ENCODE measurements around the gene RNPS1.

RNPS1 gene

GRCh38 chr16:2273931-2274330, 6.0 kb upstream of the RNPS1 start:
- no peak overlapping the region for H4K8ac ChIP-seq (ENCODE audit: low read depth, low read length)
- H2BK5ac ChIP-seq (ENCODE audit: low read length) = no peak overlapping the region
- no peak overlapping the region for H2BK15ac ChIP-seq (ENCODE audit: low read length)
- peaks cover 0 to 7% of the 10 kb centered on the region in 2 donors for H3K36me3 ChIP-seq (replicated peaks in 1 of 2; ENCODE audit: control insufficient read depth in 2 of 2, insufficient read depth in 2 of 2, low read length in 2 of 2)
- no peak overlapping the region for H2BK12ac ChIP-seq (ENCODE audit: low read length)
- peaks cover 6 to 7% of the 10 kb centered on the region in 2 donors for H3K4me1 ChIP-seq (ENCODE audit: control insufficient read depth in 2 of 2, insufficient read depth in 1 of 2, low read depth in 1 of 2, low read length in 2 of 2)
- peaks cover 11% of the 10 kb centered on the region for H3K79me1 ChIP-seq (ENCODE audit: low read depth, low read length)
- H3K9me3 ChIP-seq (replicated peaks in 1 of 2; ENCODE audit: control insufficient read depth in 2 of 2, insufficient read depth in 1 of 2, low read depth in 1 of 2, low read length in 2 of 2) = no peaks in the 10 kb centered on the region
- H2AK5ac ChIP-seq (ENCODE audit: low read depth, low read length) = no peak overlapping the region
- H3K18ac ChIP-seq (ENCODE audit: low read length) = no peak overlapping the region
- DNase-seq (ENCODE audit: low spot score) = no peak
- no peak overlapping the region for H4K91ac ChIP-seq (ENCODE audit: low read depth, low read length, poor library complexity)
- no peak overlapping the region for H2AFZ ChIP-seq (ENCODE audit: low read length)
- no peak overlapping the region for H2BK120ac ChIP-seq (ENCODE audit: low read depth, low read length)
- no peak overlapping the region for H3K9ac ChIP-seq (ENCODE audit: low read depth, low read length, poor library complexity)
- no peak overlapping the region for H3K27ac ChIP-seq (replicated peaks; ENCODE audit: low read length)
- no CpG with 5 or more reads among the region's 10 CpGs for WGBS, 2 donors (ENCODE audit: extremely low coverage in 2 of 2, insufficient read length in 2 of 2, insufficient replicate concordance in 1 of 2)
- no peak overlapping the region for H3K23ac ChIP-seq (ENCODE audit: low read depth, low read length, poor library complexity)
- no peak overlapping the region for H3K4me2 ChIP-seq (ENCODE audit: insufficient read depth, low read length, poor library complexity, severe bottlenecking)
- H3K4me3 ChIP-seq (ENCODE audit: low read length in 2 of 2) = no peak overlapping the region
- no peaks in the 10 kb centered on the region for H3K27me3 ChIP-seq (ENCODE audit: control insufficient read depth in 3 of 3, insufficient read depth in 3 of 3, low read depth in 1 of 3, low read length in 3 of 3)
- no peak overlapping the region for H3K4ac ChIP-seq (ENCODE audit: low read length)
- H3K14ac ChIP-seq (ENCODE audit: low read length) = no peak overlapping the region

GRCh38 chr16:2273484-2273883, 5.6 kb upstream of the RNPS1 start:
- no peak overlapping the region for H3K18ac ChIP-seq (ENCODE audit: low read length)

GRCh38 chr16:2271848-2272461, 4.0 kb upstream of the RNPS1 start:
- Histone ChIP-seq H2BK15ac (ENCODE audit: low read length) (no peak overlapping the region), H3K18ac (ENCODE audit: low read length) (no peak overlapping the region), H2BK12ac (ENCODE audit: low read length) (peak overlapping the region; percentile 16), H3K4me2 (ENCODE audit: insufficient read depth, low read length, poor library complexity, severe bottlenecking) (no peak overlapping the region), H3K36me3 (replicated peaks in 1 of 2; ENCODE audit: control insufficient read depth in 2 of 2, insufficient read depth in 2 of 2, low read length in 2 of 2) (peaks cover 0 to 7% of the 10 kb centered on the region in 2 donors), H4K91ac (ENCODE audit: low read depth, low read length, poor library complexity) (no peak overlapping the region), H3K4ac (ENCODE audit: low read length) (no peak overlapping the region), H3K79me1 (ENCODE audit: low read depth, low read length) (peaks cover 16% of the 10 kb centered on the region), H3K9me3 (replicated peaks in 1 of 2; ENCODE audit: control insufficient read depth in 2 of 2, insufficient read depth in 1 of 2, low read depth in 1 of 2, low read length in 2 of 2) (no peaks in the 10 kb centered on the region), H3K14ac (ENCODE audit: low read length) (no peak overlapping the region), H2BK5ac (ENCODE audit: low read length) (peak overlapping the region; percentile 53), H3K4me1 (ENCODE audit: control insufficient read depth in 2 of 2, insufficient read depth in 1 of 2, low read depth in 1 of 2, low read length in 2 of 2) (peaks cover 6 to 7% of the 10 kb centered on the region in 2 donors), H4K8ac (ENCODE audit: low read depth, low read length) (no peak overlapping the region), H3K27ac (replicated peaks; ENCODE audit: low read length) (no peak overlapping the region), H3K23ac (ENCODE audit: low read depth, low read length, poor library complexity) (peak overlapping the region; percentile 55), H2AFZ (ENCODE audit: low read length) (no peak overlapping the region), H2AK5ac (ENCODE audit: low read depth, low read length) (peak overlapping the region; percentile 26), H2BK120ac (ENCODE audit: low read depth, low read length) (no peak overlapping the region), H3K9ac (ENCODE audit: low read depth, low read length, poor library complexity) (peak overlapping the region; percentile 50), H3K4me3 (ENCODE audit: low read length in 2 of 2) (no peak overlapping the region), H3K27me3 (ENCODE audit: control insufficient read depth in 3 of 3, insufficient read depth in 3 of 3, low read depth in 1 of 3, low read length in 3 of 3) (no peaks in the 10 kb centered on the region)
- DNase-seq (ENCODE audit: low spot score) = no peak
- no CpG with 5 or more reads among the region's 14 CpGs for WGBS, 2 donors (ENCODE audit: extremely low coverage in 2 of 2, insufficient read length in 2 of 2, insufficient replicate concordance in 1 of 2)

More at GRCh38 chr16:2273484-2273883, 5.6 kb upstream of the RNPS1 start:
- Histone ChIP-seq H2BK12ac (ENCODE audit: low read length) (no peak overlapping the region), H2BK120ac (ENCODE audit: low read depth, low read length) (no peak overlapping the region), H2BK5ac (ENCODE audit: low read length) (no peak overlapping the region), H3K4me3 (ENCODE audit: low read length in 2 of 2) (no peak overlapping the region), H4K91ac (ENCODE audit: low read depth, low read length, poor library complexity) (no peak overlapping the region), H3K27me3 (ENCODE audit: control insufficient read depth in 3 of 3, insufficient read depth in 3 of 3, low read depth in 1 of 3, low read length in 3 of 3) (no peaks in the 10 kb centered on the region), H2BK15ac (ENCODE audit: low read length) (no peak overlapping the region), H2AK5ac (ENCODE audit: low read depth, low read length) (no peak overlapping the region), H4K8ac (ENCODE audit: low read depth, low read length) (no peak overlapping the region), H3K4me2 (ENCODE audit: insufficient read depth, low read length, poor library complexity, severe bottlenecking) (no peak overlapping the region), H3K9ac (ENCODE audit: low read depth, low read length, poor library complexity) (no peak overlapping the region), H3K14ac (ENCODE audit: low read length) (no peak overlapping the region), H3K4ac (ENCODE audit: low read length) (no peak overlapping the region), H3K79me1 (ENCODE audit: low read depth, low read length) (peaks cover 14% of the 10 kb centered on the region), H2AFZ (ENCODE audit: low read length) (no peak overlapping the region), H3K9me3 (replicated peaks in 1 of 2; ENCODE audit: control insufficient read depth in 2 of 2, insufficient read depth in 1 of 2, low read depth in 1 of 2, low read length in 2 of 2) (no peaks in the 10 kb centered on the region), H3K4me1 (ENCODE audit: control insufficient read depth in 2 of 2, insufficient read depth in 1 of 2, low read depth in 1 of 2, low read length in 2 of 2) (peaks cover 6 to 7% of the 10 kb centered on the region in 2 donors), H3K23ac (ENCODE audit: low read depth, low read length, poor library complexity) (peak overlapping the region; percentile 73), H3K36me3 (replicated peaks in 1 of 2; ENCODE audit: control insufficient read depth in 2 of 2, insufficient read depth in 2 of 2, low read length in 2 of 2) (peaks cover 0 to 7% of the 10 kb centered on the region in 2 donors), H3K27ac (replicated peaks; ENCODE audit: low read length) (no peak overlapping the region)
- no peak for DNase-seq (ENCODE audit: low spot score)
- no CpG with 5 or more reads among the region's 16 CpGs for WGBS, 2 donors (ENCODE audit: extremely low coverage in 2 of 2, insufficient read length in 2 of 2, insufficient replicate concordance in 1 of 2)

- no peak for DNase-seq (ENCODE audit: low spot score)
- no peak overlapping the region for H3K18ac ChIP-seq (ENCODE audit: low read length)
- H3K4me1 ChIP-seq (ENCODE audit: control insufficient read depth in 2 of 2, insufficient read depth in 1 of 2, low read depth in 1 of 2, low read length in 2 of 2) = peaks cover 10% of the 10 kb centered on the region in 2 donors
- H3K27me3 ChIP-seq (ENCODE audit: control insufficient read depth in 3 of 3, insufficient read depth in 3 of 3, low read depth in 1 of 3, low read length in 3 of 3) = no peaks in the 10 kb centered on the region
- H3K9me3 ChIP-seq (replicated peaks in 1 of 2; ENCODE audit: control insufficient read depth in 2 of 2, insufficient read depth in 1 of 2, low read depth in 1 of 2, low read length in 2 of 2) = no peaks in the 10 kb centered on the region
- no peak overlapping the region for H2BK12ac ChIP-seq (ENCODE audit: low read length)
- no peak overlapping the region for H2BK120ac ChIP-seq (ENCODE audit: low read depth, low read length)
- H3K4ac ChIP-seq (ENCODE audit: low read length) = no peak overlapping the region
- no peak overlapping the region for H3K27ac ChIP-seq (replicated peaks; ENCODE audit: low read length)
- peak overlapping the region; percentile 25 for H2AK5ac ChIP-seq (ENCODE audit: low read depth, low read length)
- peaks cover 2 to 16% of the 10 kb centered on the region in 2 donors for H3K36me3 ChIP-seq (replicated peaks in 1 of 2; ENCODE audit: control insufficient read depth in 2 of 2, insufficient read depth in 2 of 2, low read length in 2 of 2)
- peak overlapping the region; percentile 75 for H3K23ac ChIP-seq (ENCODE audit: low read depth, low read length, poor library complexity)
- H3K9ac ChIP-seq (ENCODE audit: low read depth, low read length, poor library complexity) = no peak overlapping the region
- H2BK15ac ChIP-seq (ENCODE audit: low read length) = no peak overlapping the region
- peaks cover 16% of the 10 kb centered on the region for H3K79me1 ChIP-seq (ENCODE audit: low read depth, low read length)
- no CpG with 5 or more reads among the region's 15 CpGs for WGBS, 2 donors (ENCODE audit: extremely low coverage in 2 of 2, insufficient read length in 2 of 2, insufficient replicate concordance in 1 of 2)
- H2BK5ac ChIP-seq (ENCODE audit: low read length) = no peak overlapping the region
- H2AFZ ChIP-seq (ENCODE audit: low read length) = no peak overlapping the region
- H3K4me2 ChIP-seq (ENCODE audit: insufficient read depth, low read length, poor library complexity, severe bottlenecking) = no peak overlapping the region
- no peak overlapping the region for H4K91ac ChIP-seq (ENCODE audit: low read depth, low read length, poor library complexity)
- H3K14ac ChIP-seq (ENCODE audit: low read length) = no peak overlapping the region
- H4K8ac ChIP-seq (ENCODE audit: low read depth, low read length) = no peak overlapping the region
- no peak overlapping the region for H3K4me3 ChIP-seq (ENCODE audit: low read length in 2 of 2)
Observed at GRCh38 chr16:2270588-2271470, 2.9 kb upstream of the RNPS1 start.
